Neural cell (in vitro differentiated cells): ENCODE results near the gene AFAP1. TPM values are rescaled to one million over a fixed set of nuclear protein-coding genes. Genes with fewer than 3 reads are reported as not detected.

Experiments
- H2AFZ ChIP-seq: fragments of 200-600, 300-800 bp; sonication (generic), shearing (Covaris generic); 2 replicates; pipeline ENCODE4 v1.6.0; 2014; ENCODE audit warnings: low read depth, mild to moderate bottlenecking, antibody characterized with exemption, low read length, moderate library complexity
- H3F3A ChIP-seq: fragments of 200-600 bp; shearing (Covaris generic); 2 replicates; pipeline ENCODE4 v1.6.1; 2016; ENCODE audit warnings: mild to moderate bottlenecking, moderate library complexity, mixed read lengths, antibody characterized with exemption, low read length; ENCODE audit not compliant: insufficient read depth, poor library complexity, severe bottlenecking
- H3K27ac ChIP-seq: fragments of 200-600, 300-800 bp; sonication (generic), shearing (Covaris generic); 2 replicates; pipeline ENCODE4 v1.5.1; 2014; ENCODE audit warnings: mild to moderate bottlenecking, low read length, moderate library complexity
- H3K27me3 ChIP-seq: fragments of 300-800, 200-600 bp; sonication (generic), shearing (Covaris generic); 2 replicates; pipeline ENCODE4 v1.6.0; 2014; ENCODE audit warnings: mild to moderate bottlenecking, low read depth, low read length, moderate library complexity; ENCODE audit not compliant: insufficient read depth
- H3K36me3 ChIP-seq: fragments of 300-800, 200-600 bp; sonication (generic), shearing (Covaris generic); 2 replicates; pipeline ENCODE4 v1.5.1; 2014; ENCODE audit warnings: mild to moderate bottlenecking, antibody characterized with exemption, low read length, moderate library complexity; ENCODE audit not compliant: insufficient read depth
- H3K4me2 ChIP-seq: fragments of 300-800, 200-600 bp; sonication (generic), shearing (Covaris generic); 2 replicates; pipeline ENCODE4 v1.6.0; 2014; ENCODE audit warnings: mild to moderate bottlenecking, low read length
- H3K4me3 ChIP-seq: fragments of 300-800, 200-600 bp; sonication (generic), shearing (Covaris generic); 2 replicates; pipeline ENCODE4 v1.5.1; 2014; ENCODE audit warnings: mild to moderate bottlenecking, low read length, moderate library complexity
- H3K79me2 ChIP-seq: fragments of 200-600 bp; shearing (Covaris generic); replicated peaks from 2 replicates; pipeline ENCODE4 v1.6.0; 2014; ENCODE audit warnings: mild to moderate bottlenecking, low read length, moderate library complexity; ENCODE audit not compliant: insufficient read depth
- H3K9ac ChIP-seq: fragments of 300-800, 200-600 bp; sonication (generic), shearing (Covaris generic); 2 replicates; pipeline ENCODE4 v1.6.1; 2016; ENCODE audit warnings: mild to moderate bottlenecking, low read length, mixed read lengths
- H3K9me2 ChIP-seq: fragments of 200-600 bp; shearing (Covaris generic); 2 replicates; pipeline ENCODE4 v1.6.1; 2016; ENCODE audit warnings: mild to moderate bottlenecking, low read length, mixed read lengths; ENCODE audit not compliant: insufficient read depth
- H3K9me3 ChIP-seq: fragments of 200-600, 300-800 bp; sonication (generic), shearing (Covaris generic); 2 replicates; pipeline ENCODE4 v1.6.1; 2016; ENCODE audit warnings: mild to moderate bottlenecking, mixed run types, low read length, moderate library complexity, mixed read lengths
- H4K20me1 ChIP-seq: fragments of 200-600 bp; shearing (Covaris generic); 2 replicates; pipeline ENCODE4 v1.6.1; 2016; ENCODE audit warnings: mild to moderate bottlenecking, mixed run types; ENCODE audit not compliant: insufficient read depth
- CTCF ChIP-seq: fragments of 450-650 bp; IDR thresholded peaks from 2 replicates; pipeline ENCODE4 v1.5.1; 2014; ENCODE audit warnings: antibody characterized with exemption, mild to moderate bottlenecking, moderate library complexity; ENCODE audit not compliant: poor library complexity, severe bottlenecking
- EP300 ChIP-seq: fragments of 450-650 bp; conservative IDR thresholded peaks from 2 replicates; pipeline ENCODE4 v1.6.1; 2014; ENCODE audit warnings: antibody characterized with exemption, mild to moderate bottlenecking, moderate library complexity; ENCODE audit not compliant: poor library complexity, severe bottlenecking
- EZH2 ChIP-seq: fragments of 200-600, 300-800 bp; shearing (Covaris generic), sonication (generic); IDR thresholded peaks from 2 replicates; pipeline ENCODE4 v1.6.1; 2014; ENCODE audit warnings: antibody characterized with exemption, low read length, borderline replicate concordance, mild to moderate bottlenecking; ENCODE audit not compliant: insufficient read depth, poor library complexity, severe bottlenecking
- MXI1 ChIP-seq: fragments of 450-650 bp; conservative IDR thresholded peaks from 2 replicates; pipeline ENCODE4 v1.6.1; 2014; ENCODE audit warnings: antibody characterized with exemption, mild to moderate bottlenecking; ENCODE audit not compliant: poor library complexity, severe bottlenecking
- POLR2AphosphoS5 ChIP-seq: IDR thresholded peaks from 2 replicates; pipeline ENCODE4 v1.6.1; 2012
- RAD21 ChIP-seq: fragments of 450-650 bp; conservative IDR thresholded peaks from 2 replicates; pipeline ENCODE4 v1.6.1; 2014; ENCODE audit warnings: antibody characterized with exemption, mild to moderate bottlenecking, moderate library complexity
- REST ChIP-seq: IDR thresholded peaks from 2 replicates; pipeline ENCODE4 v1.6.1; 2012; ENCODE audit warnings: borderline replicate concordance
- SMC3 ChIP-seq: fragments of 450-650 bp; conservative IDR thresholded peaks from 2 replicates; pipeline ENCODE4 v1.6.1; 2014; ENCODE audit warnings: antibody characterized with exemption, mild to moderate bottlenecking, moderate library complexity; ENCODE audit not compliant: poor library complexity
- TAF1 ChIP-seq: IDR thresholded peaks from 2 replicates; pipeline ENCODE4 v1.6.1; 2012; ENCODE audit warnings: low read depth
- polyA plus RNA-seq: library from polyadenylated mRNA; depleted of rRNA; stranded (reverse); fragments of >200 nt; gene quantifications from 2 replicates; pipeline ENCODE4 v1.2.3, GENCODE V29; 2014

The AFAP1 gene
- polyA plus RNA-seq, 1 donor from 2014 or later, result 38.9 TPM

DNA sequence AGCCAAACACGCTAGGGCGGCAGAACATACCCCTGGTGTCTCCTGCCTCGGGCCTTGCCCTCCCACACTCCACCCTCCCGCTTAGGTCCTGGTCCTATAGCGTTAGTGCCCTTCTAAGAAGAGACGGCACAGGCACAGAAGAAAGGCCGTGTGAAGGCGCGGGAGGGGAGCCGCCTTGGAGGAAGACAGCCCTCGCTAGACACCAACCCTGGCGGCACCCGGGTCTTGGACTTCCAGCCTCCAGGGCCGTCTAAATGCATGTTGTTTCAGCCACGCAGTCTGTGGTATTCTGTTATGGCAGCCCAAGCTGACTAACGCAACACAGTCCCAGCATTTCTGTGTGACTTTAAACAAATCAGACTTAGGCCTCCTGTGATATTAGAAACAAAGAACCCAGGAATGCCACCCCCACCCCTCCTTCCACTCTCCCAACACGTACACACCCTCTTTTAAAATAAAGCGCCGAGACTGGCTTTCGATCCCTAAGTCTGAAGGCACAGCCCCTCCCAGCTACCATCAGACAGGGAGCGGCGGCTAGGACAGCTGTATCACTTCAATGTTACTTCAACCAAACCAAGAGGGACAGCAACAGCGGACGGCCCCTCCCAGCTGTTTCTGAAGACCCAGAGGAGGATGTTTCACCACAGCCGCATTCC, 128.0 kb downstream of the AFAP1 start:
- TF ChIP-seq EP300, result no peak
- no peak for TF ChIP-seq CTCF
- no peak for TF ChIP-seq POLR2AphosphoS5
- no peak for TF ChIP-seq SMC3
- no peak for TF ChIP-seq TAF1
- TF ChIP-seq RAD21, result no peak
- TF ChIP-seq EZH2, result no peak
- TF ChIP-seq MXI1, result no peak
- no peak for TF ChIP-seq REST
- H3K79me2 ChIP-seq, result no peaks in the 10 kb centered on the region
- no peaks in the 10 kb centered on the region for H3K9me3 ChIP-seq
- peaks cover 15% of the 10 kb centered on the region for H3K36me3 ChIP-seq
- H3F3A ChIP-seq, result no peaks in the 10 kb centered on the region
- no peak overlapping the region for H2AFZ ChIP-seq
- no peak overlapping the region for H3K4me2 ChIP-seq
- H3K27me3 ChIP-seq, result no peaks in the 10 kb centered on the region
- no peaks in the 10 kb centered on the region for H3K9me2 ChIP-seq
- H3K27ac ChIP-seq, result no peak overlapping the region
- no peak overlapping the region for H3K9ac ChIP-seq
- no peaks in the 10 kb centered on the region for H4K20me1 ChIP-seq
- no peak overlapping the region for H3K4me3 ChIP-seq

DNA sequence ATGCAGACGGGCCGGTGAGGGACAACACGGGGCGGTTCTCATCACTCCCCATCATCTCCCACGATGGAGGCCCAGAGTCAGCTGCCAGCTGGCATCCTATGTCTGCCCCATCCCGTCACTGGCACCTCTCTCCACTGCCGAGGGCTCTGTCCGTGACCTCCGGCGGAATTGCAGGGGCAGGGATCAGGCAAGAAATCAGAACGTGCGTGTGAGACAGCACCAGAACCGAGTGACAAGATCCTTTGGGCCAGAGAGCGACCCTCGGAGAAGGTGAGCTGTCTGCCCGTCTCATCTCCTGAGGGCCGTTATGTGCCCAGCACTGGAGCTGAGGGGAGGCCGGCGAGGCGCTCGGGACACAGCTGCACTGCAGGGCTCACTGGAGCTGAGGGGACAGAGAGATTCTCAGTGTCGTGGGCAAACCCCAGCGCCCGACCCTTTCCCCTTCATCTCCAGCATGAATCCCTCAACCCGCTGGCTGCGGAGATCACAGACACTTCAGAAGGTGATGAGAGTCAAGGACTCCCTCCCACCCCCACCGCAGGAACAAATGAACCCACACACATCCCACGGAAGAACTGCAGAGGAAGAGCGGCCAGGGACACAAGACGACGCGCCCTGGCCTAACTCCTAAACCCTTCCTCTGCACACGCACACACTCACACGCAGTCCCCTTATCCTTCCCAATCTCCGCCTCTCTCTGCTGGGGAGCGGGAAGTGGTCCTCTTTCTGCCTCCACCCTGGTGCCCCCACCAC, 128.7 kb downstream of the AFAP1 start:
- Histone ChIP-seq H3K9me2 (no peaks in the 10 kb centered on the region), H3K27ac (no peak overlapping the region)

More for the DNA sequence above, 128.7 kb downstream of the AFAP1 start:
- H3F3A ChIP-seq, result no peaks in the 10 kb centered on the region
- no peaks in the 10 kb centered on the region for H4K20me1 ChIP-seq
- H3K79me2 ChIP-seq, result no peaks in the 10 kb centered on the region
- H3K27me3 ChIP-seq, result no peaks in the 10 kb centered on the region
- H3K9me3 ChIP-seq, result no peaks in the 10 kb centered on the region
- H3K4me2 ChIP-seq, result no peak overlapping the region
- H2AFZ ChIP-seq, result no peak overlapping the region
- no peak overlapping the region for H3K4me3 ChIP-seq
- peaks cover 15% of the 10 kb centered on the region for H3K36me3 ChIP-seq
- TF ChIP-seq SMC3 (no peak), POLR2AphosphoS5 (no peak), TAF1 (no peak), CTCF (no peak), EZH2 (no peak), EP300 (no peak), REST (no peak), MXI1 (no peak), RAD21 (no peak)
- no peak overlapping the region for H3K9ac ChIP-seq
